T-helper 1 cell treated with Interleukin-12 subunit alpha and Interleukin-12 subunit beta and Interleukin-4 antibody, amounts not matched to agents 30 μg/mL and 1 μg/mL, for 36 hours (primary cell): ENCODE data around the gene NR3C2.
"Not testable (repeated sequence)": the region's sequence is repeated elsewhere in the genome, so short reads cannot be mapped to it uniquely, and the experiment has no call there.

Source experiments
- H3K27ac Mint-ChIP-seq: one replicate; pipeline ENCODE4 v1.8.0; 2021; ENCODE audit warnings: mild to moderate bottlenecking, mixed read lengths
- H3K27me3 Mint-ChIP-seq: one replicate; pipeline ENCODE4 v1.8.0; 2021; ENCODE audit warnings: low read depth, mixed read lengths
- H3K36me3 Mint-ChIP-seq: one replicate; pipeline ENCODE4 v1.8.0; 2021; ENCODE audit warnings: low read depth, mixed read lengths
- H3K4me1 Mint-ChIP-seq: one replicate; pipeline ENCODE4 v1.8.0; 2021; ENCODE audit warnings: low read depth, mixed read lengths
- H3K4me3 Mint-ChIP-seq: one replicate; pipeline ENCODE4 v1.8.0; 2021; ENCODE audit warnings: mild to moderate bottlenecking, moderate library complexity, mixed read lengths
- H3K9me3 Mint-ChIP-seq: one replicate; pipeline ENCODE4 v1.8.0; 2021; ENCODE audit warnings: mixed read lengths

Gene NR3C2

DNA sequence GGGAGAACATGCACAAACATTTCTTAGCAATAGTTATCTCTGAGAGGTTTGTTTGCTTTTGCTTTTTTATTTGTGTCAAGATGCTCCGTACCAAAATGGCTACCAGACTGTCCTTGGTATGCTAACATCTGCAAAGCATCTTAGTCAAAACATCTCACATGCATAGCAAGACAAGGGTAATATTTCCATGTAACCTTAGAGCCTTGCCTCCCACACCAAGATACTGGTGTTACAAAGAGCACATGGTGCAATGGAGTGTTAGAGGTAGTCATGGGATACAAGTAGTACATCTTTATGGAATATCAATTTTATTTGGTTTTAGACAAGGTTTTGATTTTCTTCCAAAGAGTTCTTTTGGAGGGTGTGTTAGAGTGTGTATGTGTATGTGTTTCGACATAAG is 109.7 kb downstream of the NR3C2 start:
- no peaks in the 10 kb centered on the region for H3K27me3 Mint-ChIP-seq
- H3K9me3 Mint-ChIP-seq: no peaks in the 10 kb centered on the region
- H3K36me3 Mint-ChIP-seq: no peaks in the 10 kb centered on the region
- H3K4me1 Mint-ChIP-seq: no peaks in the 10 kb centered on the region
- H3K4me3 Mint-ChIP-seq: no peak overlapping the region
- H3K27ac Mint-ChIP-seq: no peak overlapping the region

GRCh38 chr4:148330724-148331123 is 111.5 kb downstream of the NR3C2 start:
- H3K4me3 Mint-ChIP-seq: no peak overlapping the region
- no peaks in the 10 kb centered on the region for H3K4me1 Mint-ChIP-seq
- no peaks in the 10 kb centered on the region for H3K36me3 Mint-ChIP-seq
- H3K27me3 Mint-ChIP-seq: no peaks in the 10 kb centered on the region
- no peaks in the 10 kb centered on the region for H3K9me3 Mint-ChIP-seq
- H3K27ac Mint-ChIP-seq: no peak overlapping the region

GRCh38 chr4:148330161-148330560 is 112.1 kb downstream of the NR3C2 start:
- Mint-ChIP-seq H3K36me3 (no peaks in the 10 kb centered on the region), H3K27ac (no peak overlapping the region), H3K4me1 (no peaks in the 10 kb centered on the region), H3K9me3 (no peaks in the 10 kb centered on the region), H3K4me3 (no peak overlapping the region), H3K27me3 (no peaks in the 10 kb centered on the region)

DNA sequence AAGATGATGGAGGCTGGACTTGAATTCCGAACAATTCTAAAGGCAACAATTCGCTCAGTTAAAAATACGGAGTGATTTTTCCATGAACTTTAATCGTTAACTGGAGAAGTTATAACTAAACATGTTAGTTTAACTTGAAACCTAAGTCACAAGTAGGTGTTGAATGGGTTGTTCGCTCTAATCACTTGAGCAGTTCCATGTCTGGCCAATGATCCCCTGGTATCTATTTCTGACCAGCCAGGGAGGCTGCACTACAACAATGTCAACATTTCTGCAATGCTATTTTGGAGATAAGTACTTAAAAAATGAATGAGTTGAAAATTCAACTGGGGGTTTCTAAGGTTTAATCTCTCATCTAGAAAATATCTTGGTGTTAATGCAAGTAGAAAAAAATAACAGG is 112.5 kb downstream of the NR3C2 start:
- H3K36me3 Mint-ChIP-seq: no peaks in the 10 kb centered on the region
- no peaks in the 10 kb centered on the region for H3K27me3 Mint-ChIP-seq
- H3K4me3 Mint-ChIP-seq: no peak overlapping the region
- no peak overlapping the region for H3K27ac Mint-ChIP-seq
- H3K4me1 Mint-ChIP-seq: no peaks in the 10 kb centered on the region
- no peaks in the 10 kb centered on the region for H3K9me3 Mint-ChIP-seq

DNA sequence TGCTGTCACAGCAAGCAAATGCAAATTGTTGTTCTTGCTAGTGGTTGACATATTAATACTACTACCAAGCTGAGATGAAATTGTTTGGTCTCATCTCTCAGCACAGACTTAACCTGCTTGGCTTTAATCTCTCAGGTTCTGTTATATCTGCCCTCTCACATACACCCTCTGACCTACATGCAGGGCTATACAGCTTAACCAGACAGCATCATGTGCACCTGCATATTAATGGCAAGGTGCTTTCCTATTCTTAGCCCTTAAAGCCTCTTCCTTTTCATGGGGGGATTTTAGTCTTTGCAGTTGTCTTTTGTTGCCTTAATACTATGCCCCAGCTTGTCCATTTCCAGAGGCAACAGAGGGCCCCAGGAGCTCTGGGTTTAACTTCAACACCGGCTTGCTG is 114.5 kb downstream of the NR3C2 start:
- Mint-ChIP-seq H3K9me3 (no peaks in the 10 kb centered on the region), H3K4me3 (no peak overlapping the region), H3K4me1 (no peaks in the 10 kb centered on the region), H3K36me3 (no peaks in the 10 kb centered on the region), H3K27me3 (no peaks in the 10 kb centered on the region), H3K27ac (no peak overlapping the region)

DNA sequence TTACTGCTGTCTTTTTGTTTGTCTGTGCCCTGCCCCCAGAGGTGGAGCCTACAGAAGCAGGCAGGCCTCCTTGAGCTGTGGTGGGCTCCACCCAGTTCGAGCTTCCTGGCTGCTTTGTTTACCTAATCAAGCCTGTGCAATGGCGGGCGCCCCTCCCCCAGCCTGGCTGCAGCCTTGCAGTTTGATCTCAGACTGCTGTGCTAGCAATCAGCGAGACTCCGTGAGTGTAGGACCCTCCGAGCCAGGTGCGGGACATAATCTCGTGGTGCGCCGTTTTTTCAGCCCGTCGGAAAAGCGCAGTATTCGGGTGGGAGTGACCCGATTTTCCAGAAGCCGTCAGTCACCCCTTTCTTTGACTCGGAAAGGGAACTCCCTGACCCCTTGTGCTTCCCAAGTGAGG is 118.9 kb downstream of the NR3C2 start:
- not testable (repeated sequence) for H3K27me3 Mint-ChIP-seq, H3K4me3 Mint-ChIP-seq, H3K27ac Mint-ChIP-seq, H3K4me1 Mint-ChIP-seq, H3K9me3 Mint-ChIP-seq, H3K36me3 Mint-ChIP-seq

GRCh38 chr4:148315049-148315448 is 127.2 kb downstream of the NR3C2 start:
- Mint-ChIP-seq H3K4me3 (no peak overlapping the region), H3K4me1 (no peaks in the 10 kb centered on the region), H3K36me3 (no peaks in the 10 kb centered on the region), H3K27ac (no peak overlapping the region), H3K27me3 (no peaks in the 10 kb centered on the region), H3K9me3 (no peaks in the 10 kb centered on the region)

- Mint-ChIP-seq H3K36me3 (no peaks in the 10 kb centered on the region), H3K4me1 (no peaks in the 10 kb centered on the region), H3K27ac (no peak overlapping the region), H3K9me3 (no peaks in the 10 kb centered on the region), H3K27me3 (no peaks in the 10 kb centered on the region), H3K4me3 (no peak overlapping the region)
Observed at GRCh38 chr4:148312956-148313490, 129.2 kb downstream of the NR3C2 start.

GRCh38 chr4:148311526-148311925 is 130.7 kb downstream of the NR3C2 start:
- H3K27me3 Mint-ChIP-seq: no peaks in the 10 kb centered on the region
- H3K27ac Mint-ChIP-seq: no peak overlapping the region
- no peaks in the 10 kb centered on the region for H3K9me3 Mint-ChIP-seq
- no peaks in the 10 kb centered on the region for H3K36me3 Mint-ChIP-seq
- H3K4me1 Mint-ChIP-seq: no peaks in the 10 kb centered on the region
- no peak overlapping the region for H3K4me3 Mint-ChIP-seq

DNA sequence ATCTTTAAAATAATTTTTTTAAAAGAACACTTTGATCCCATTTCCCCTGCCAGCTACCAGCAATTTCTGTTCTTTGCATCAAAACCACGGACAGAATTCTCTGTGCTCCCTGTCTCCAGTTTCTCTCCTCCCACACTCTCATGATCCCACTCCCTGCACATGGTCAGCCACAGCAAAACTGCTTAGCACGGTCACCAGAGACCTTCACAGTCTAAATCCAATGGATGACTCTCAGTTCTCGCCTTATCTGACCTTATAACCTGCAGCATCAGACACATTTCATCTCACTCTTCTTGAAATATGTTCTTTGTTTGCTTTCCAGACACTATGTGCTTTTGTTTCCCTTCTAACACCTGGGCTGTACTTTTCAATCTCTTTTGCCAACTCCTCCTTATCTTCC is 131.5 kb downstream of the NR3C2 start:
- H3K36me3 Mint-ChIP-seq: no peaks in the 10 kb centered on the region
- H3K27ac Mint-ChIP-seq: no peak overlapping the region
- H3K9me3 Mint-ChIP-seq: no peaks in the 10 kb centered on the region
- no peaks in the 10 kb centered on the region for H3K4me1 Mint-ChIP-seq
- H3K27me3 Mint-ChIP-seq: no peaks in the 10 kb centered on the region
- H3K4me3 Mint-ChIP-seq: no peak overlapping the region

DNA sequence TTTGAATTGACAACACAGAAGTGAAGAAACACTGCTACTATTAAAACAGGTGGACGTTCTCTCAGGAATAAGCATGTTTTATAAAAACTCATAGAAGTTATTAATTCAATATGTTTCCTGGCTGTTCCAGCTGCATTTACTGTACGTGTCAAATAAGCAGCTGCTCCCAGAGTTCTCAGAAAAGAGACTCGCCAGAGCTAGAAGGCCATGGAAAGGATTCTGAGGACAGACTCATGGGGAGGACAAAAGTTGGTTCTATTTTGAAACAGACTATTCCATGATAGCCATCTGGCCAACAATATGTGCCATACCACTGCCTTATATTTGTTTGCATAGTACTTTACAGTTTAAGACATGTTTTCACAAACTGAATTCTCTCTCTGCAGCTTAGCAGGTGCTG is 136.5 kb downstream of the NR3C2 start:
- H3K27me3 Mint-ChIP-seq: no peaks in the 10 kb centered on the region
- peaks cover 5% of the 10 kb centered on the region for H3K9me3 Mint-ChIP-seq
- H3K36me3 Mint-ChIP-seq: no peaks in the 10 kb centered on the region
- no peak overlapping the region for H3K27ac Mint-ChIP-seq
- H3K4me3 Mint-ChIP-seq: no peak overlapping the region
- H3K4me1 Mint-ChIP-seq: no peaks in the 10 kb centered on the region

DNA sequence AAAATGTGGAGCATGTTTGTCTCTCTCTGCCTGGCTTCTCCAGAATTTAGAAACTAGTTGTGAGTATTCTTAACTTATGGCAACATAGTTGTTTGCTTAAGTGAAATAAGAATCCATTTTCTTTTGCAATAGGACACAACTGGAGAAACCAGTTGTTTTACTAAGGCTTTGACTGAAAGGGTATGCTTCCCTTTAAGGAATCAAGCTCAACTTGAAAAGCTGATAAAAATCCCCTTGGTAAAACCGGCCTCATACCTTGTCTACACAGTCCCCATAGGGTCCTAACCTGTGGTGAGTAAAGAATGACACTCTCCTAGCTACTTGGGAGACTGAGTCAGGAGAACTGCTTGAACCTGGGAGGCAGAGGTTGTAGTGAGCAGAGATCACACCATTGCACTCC is 139.8 kb downstream of the NR3C2 start:
- Mint-ChIP-seq H3K27me3 (no peaks in the 10 kb centered on the region), H3K36me3 (no peaks in the 10 kb centered on the region), H3K9me3 (peaks cover 9% of the 10 kb centered on the region), H3K27ac (no peak overlapping the region), H3K4me3 (no peak overlapping the region), H3K4me1 (no peaks in the 10 kb centered on the region)

DNA sequence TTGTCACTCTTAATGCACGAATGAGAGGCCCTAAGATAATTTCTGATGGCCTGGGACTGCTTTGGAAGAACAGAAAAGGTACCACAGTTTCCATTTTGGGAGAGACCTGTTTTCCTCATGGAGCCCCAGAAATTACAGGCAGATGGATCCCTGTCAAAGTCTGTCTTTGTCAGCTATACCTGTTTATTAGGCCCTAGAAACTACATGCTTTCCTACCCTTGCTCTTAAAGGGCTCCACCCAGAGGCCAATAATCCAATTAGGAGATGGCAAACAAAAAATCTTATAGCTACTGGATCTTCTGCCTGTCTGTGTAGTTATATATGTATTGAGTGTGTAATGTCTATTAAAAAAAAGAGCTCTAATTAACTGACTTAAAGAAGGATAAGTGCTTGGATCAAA is 141.3 kb downstream of the NR3C2 start:
- no peak overlapping the region for H3K27ac Mint-ChIP-seq
- H3K4me3 Mint-ChIP-seq: no peak overlapping the region
- no peaks in the 10 kb centered on the region for H3K4me1 Mint-ChIP-seq
- no peaks in the 10 kb centered on the region for H3K27me3 Mint-ChIP-seq
- H3K9me3 Mint-ChIP-seq: peaks cover 9% of the 10 kb centered on the region
- H3K36me3 Mint-ChIP-seq: no peaks in the 10 kb centered on the region

GRCh38 chr4:148299337-148299736 is 142.9 kb downstream of the NR3C2 start:
- Mint-ChIP-seq H3K4me3 (no peak overlapping the region), H3K36me3 (no peaks in the 10 kb centered on the region), H3K4me1 (no peaks in the 10 kb centered on the region)

DNA sequence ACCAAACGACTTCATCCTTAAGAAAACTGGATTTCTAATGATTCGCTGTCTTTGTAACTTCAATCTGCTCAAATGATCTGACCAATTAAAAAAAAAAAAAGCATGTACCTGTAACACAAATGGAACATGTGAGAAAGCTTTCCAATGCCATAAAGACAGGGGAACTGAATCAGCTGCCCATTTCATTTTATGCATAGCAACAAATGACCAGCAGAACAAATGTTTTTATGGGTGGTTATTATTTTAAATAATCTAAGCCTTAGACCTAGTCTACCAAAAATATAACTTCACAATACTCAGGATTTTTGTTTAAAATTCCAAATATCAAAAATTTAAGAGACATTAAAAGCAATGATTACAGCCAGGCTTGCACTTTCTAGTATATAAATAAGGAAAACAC is 145.7 kb downstream of the NR3C2 start:
- no peak overlapping the region for H3K4me3 Mint-ChIP-seq
- peaks cover 9% of the 10 kb centered on the region for H3K9me3 Mint-ChIP-seq
- H3K4me1 Mint-ChIP-seq: no peaks in the 10 kb centered on the region
- H3K27ac Mint-ChIP-seq: no peak overlapping the region
- H3K27me3 Mint-ChIP-seq: no peaks in the 10 kb centered on the region
- no peaks in the 10 kb centered on the region for H3K36me3 Mint-ChIP-seq

More at GRCh38 chr4:148299337-148299736, 142.9 kb downstream of the NR3C2 start:
- peaks cover 9% of the 10 kb centered on the region for H3K9me3 Mint-ChIP-seq
- no peak overlapping the region for H3K27ac Mint-ChIP-seq
- no peaks in the 10 kb centered on the region for H3K27me3 Mint-ChIP-seq

DNA sequence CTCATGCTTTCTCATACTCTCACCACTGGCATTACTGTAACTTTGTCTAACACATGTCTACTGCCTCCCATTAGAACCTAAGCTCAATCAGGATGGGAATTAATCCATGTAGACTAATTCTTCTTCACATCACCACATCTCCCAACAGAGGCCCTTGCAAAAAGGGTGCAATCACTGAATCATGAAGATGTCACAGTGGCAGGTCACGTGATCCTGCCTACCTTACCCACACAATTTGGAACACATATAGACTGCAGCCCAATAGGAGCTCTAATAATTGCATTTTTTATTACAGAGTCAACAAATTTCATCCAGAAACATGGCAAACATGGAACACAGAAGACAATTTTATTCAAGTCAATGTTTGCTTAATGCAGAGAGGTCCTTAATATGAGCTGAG is 146.6 kb downstream of the NR3C2 start:
- Mint-ChIP-seq H3K4me3 (no peak overlapping the region), H3K27me3 (no peaks in the 10 kb centered on the region), H3K27ac (no peak overlapping the region), H3K36me3 (no peaks in the 10 kb centered on the region), H3K9me3 (peaks cover 4% of the 10 kb centered on the region), H3K4me1 (no peaks in the 10 kb centered on the region)
